IMR-90 (cell line): ENCODE results near the gene OSTM1. TPM values are rescaled to one million over a fixed set of nuclear protein-coding genes. Genes with fewer than 3 reads are reported as not detected.

Source experiments
- ATAC-seq: fragments of 200-7000 bp; cut with Tn5 transposase; 2 replicates; pipeline ENCODE4 v1.9.1; 2020; ENCODE audit warnings: low read depth, mild to moderate bottlenecking, moderate library complexity
- BruUV-seq: library from RNA; stranded (reverse); fragments of 400-500 nt; replicated peaks from 2 replicates; lab custom pipeline; 2021; lab: Mats Ljungman, UMichigan
- CTCF ChIA-PET: fragments of 300-600 bp; formaldehyde crosslinking; extraction: SDS; loops from one replicate; lab custom pipeline; 2021; ENCODE audit warnings: antibody characterized with exemption; lab: Yijun Ruan, JAX
- POLR2A ChIA-PET: fragments of 300-600 bp; sonication (Branson Sonifier 250); formaldehyde crosslinking; loops from one replicate; lab custom pipeline; 2022; ENCODE audit warnings: antibody characterized with exemption; ENCODE audit not compliant: unreplicated experiment; lab: Charles Lee
- DNase-seq: peaks from one replicate; pipeline ENCODE4 v3.0.0; 2013
- H2AFZ ChIP-seq: replicated peaks from 2 replicates; pipeline ENCODE3; 2013; ENCODE audit warnings: low read length, mild to moderate bottlenecking; ENCODE audit not compliant: poor library complexity
- H2AK5ac ChIP-seq: 2 replicates; pipeline ENCODE4 v1.6.1; 2013; ENCODE audit warnings: low read depth, low read length, inconsistent platforms
- H2AK9ac ChIP-seq: replicated peaks from 2 replicates; pipeline ENCODE3; 2013; ENCODE audit warnings: mild to moderate bottlenecking, low read depth, low read length, moderate library complexity; ENCODE audit not compliant: poor library complexity
- H2BK120ac ChIP-seq: 2 replicates; pipeline ENCODE4 v1.6.1; 2013; ENCODE audit warnings: low read depth, low read length, inconsistent platforms
- H2BK15ac ChIP-seq: 3 replicates; pipeline ENCODE4 v1.6.1; 2013; ENCODE audit warnings: low read depth, low read length, inconsistent platforms
- H2BK20ac ChIP-seq: 2 replicates; pipeline ENCODE4 v1.6.1; 2013; ENCODE audit warnings: low read depth, mild to moderate bottlenecking, inconsistent platforms, low read length, moderate library complexity
- H2BK5ac ChIP-seq: 2 replicates; pipeline ENCODE4 v1.6.1; 2013; ENCODE audit warnings: mild to moderate bottlenecking, low read depth, low read length, inconsistent platforms; ENCODE audit not compliant: poor library complexity, severe bottlenecking
- H3K14ac ChIP-seq: replicated peaks from 2 replicates; pipeline ENCODE4 v1.6.1; 2013; ENCODE audit warnings: low read depth, low read length, inconsistent platforms
- H3K18ac ChIP-seq: 2 replicates; pipeline ENCODE4 v1.6.1; 2013; ENCODE audit warnings: low read depth, low read length, control low read depth
- H3K23ac ChIP-seq: 2 replicates; pipeline ENCODE4 v1.6.1; 2013; ENCODE audit warnings: low read depth, low read length, inconsistent platforms
- H3K27ac ChIP-seq: 2 replicates; pipeline ENCODE4 v1.5.1; 2013; ENCODE audit warnings: mild to moderate bottlenecking, control low read depth, low read length; ENCODE audit not compliant: insufficient read depth
- H3K27me3 ChIP-seq: 2 replicates; pipeline ENCODE4 v1.6.1; 2013; ENCODE audit warnings: low read length; ENCODE audit not compliant: control insufficient read depth, insufficient read depth
- H3K36me3 ChIP-seq: 2 replicates; pipeline ENCODE4 v1.6.1; 2013; ENCODE audit warnings: low read length, mixed read lengths; ENCODE audit not compliant: control insufficient read depth, insufficient read depth
- H3K4ac ChIP-seq: 2 replicates; pipeline ENCODE4 v1.6.1; 2013; ENCODE audit warnings: low read depth, low read length, inconsistent platforms
- H3K4me1 ChIP-seq: 2 replicates; pipeline ENCODE4 v1.6.1; 2013; ENCODE audit warnings: low read length, mixed read lengths; ENCODE audit not compliant: control insufficient read depth, insufficient read depth
- H3K4me2 ChIP-seq: 2 replicates; pipeline ENCODE4 v1.6.1; 2013; ENCODE audit warnings: low read depth, mild to moderate bottlenecking, control low read depth, low read length, moderate library complexity
- H3K4me3 ChIP-seq: 2 replicates; pipeline ENCODE4 v1.5.1; 2013; ENCODE audit warnings: low read depth, mild to moderate bottlenecking, control low read depth, low read length, moderate library complexity; ENCODE audit not compliant: insufficient read depth
- H3K56ac ChIP-seq: 2 replicates; pipeline ENCODE4 v1.6.1; 2013; ENCODE audit warnings: low read length, inconsistent platforms; ENCODE audit not compliant: insufficient read depth; ENCODE audit errors: extremely low read depth
- H3K79me1 ChIP-seq, 2 experiments: 2 replicates each; pipeline ENCODE4 v1.6.1; 2013; ENCODE audit warnings: low read length in 2 of 2, inconsistent platforms in 1 of 2, low read depth in 1 of 2
- H3K9ac ChIP-seq: 2 replicates; pipeline ENCODE4 v1.6.1; 2013; ENCODE audit warnings: low read depth, low read length, control low read depth
- H3K9me1 ChIP-seq: 2 replicates; pipeline ENCODE4 v1.6.1; 2013; ENCODE audit warnings: low read length, inconsistent platforms; ENCODE audit not compliant: insufficient read depth
- H3K9me3 ChIP-seq: 2 replicates; pipeline ENCODE4 v1.6.1; 2013; ENCODE audit warnings: low read length; ENCODE audit not compliant: control insufficient read depth, insufficient read depth
- H4K20me1 ChIP-seq: 2 replicates; pipeline ENCODE4 v1.6.1; 2013; ENCODE audit warnings: low read length, inconsistent platforms; ENCODE audit not compliant: insufficient read depth
- H4K5ac ChIP-seq: 2 replicates; pipeline ENCODE4 v1.6.1; 2013; ENCODE audit warnings: mild to moderate bottlenecking, low read depth, low read length, control low read depth
- H4K8ac ChIP-seq, 2 experiments: 2 replicates each; pipeline ENCODE4 v1.6.1; 2013; ENCODE audit warnings: low read depth in 2 of 2, low read length in 2 of 2, control low read depth in 1 of 2, inconsistent platforms in 1 of 2
- H4K91ac ChIP-seq: 2 replicates; pipeline ENCODE4 v1.6.1; 2013; ENCODE audit warnings: low read depth, low read length, inconsistent platforms; ENCODE audit not compliant: insufficient read depth
- BHLHE40 ChIP-seq: fragments of 150-350 bp; IDR thresholded peaks from 2 replicates; pipeline ENCODE4 v1.6.1; 2016; ENCODE audit warnings: mild to moderate bottlenecking, low read depth, low read length
- CHD1 ChIP-seq: IDR thresholded peaks from 2 replicates; pipeline ENCODE4 v1.6.1; 2012; ENCODE audit warnings: low read depth, low read length, improper control_type of control experiment
- MAZ ChIP-seq: IDR thresholded peaks from 2 replicates; pipeline ENCODE4 v1.6.1; 2012; ENCODE audit warnings: low read depth, mild to moderate bottlenecking, low read length, improper control_type of control experiment, moderate library complexity, borderline replicate concordance
- SMC3 ChIP-seq: fragments of 150-350 bp; IDR thresholded peaks from 2 replicates; pipeline ENCODE4 v1.6.1; 2016; ENCODE audit warnings: low read depth, mild to moderate bottlenecking, antibody characterized with exemption, low read length, moderate library complexity
- dilution Hi-C: fragments of 300-500 bp; cut with HindIII; formaldehyde crosslinking; loops from one replicate; pipeline ENCODE4 v1.14.3; 2018; ENCODE audit warnings: low sequenced_read_pairs; ENCODE audit not compliant: unreplicated experiment
- in situ Hi-C: fragments of 300-500 bp; cut with MboI; formaldehyde crosslinking; loops from 3 replicates; pipeline ENCODE4 v1.14.3; 2019; ENCODE audit warnings: low sequenced_read_pairs, inconsistent platforms, mixed read lengths
- intact Hi-C: fragments of 100-400 bp; cut with micrococcal nuclease; formaldehyde crosslinking; loops from 2 replicates; pipeline ENCODE4 v1.10.0; 2022
- polyA plus RNA-seq, 3 experiments: library from polyadenylated mRNA; depleted of rRNA; stranded (reverse); fragments of >200 nt; gene quantifications; 2 replicates each; pipeline ENCODE4 v1.2.3, GENCODE V29; 2012; ENCODE audit warnings: low replicate concordance in 1 of 3
- total RNA-seq: library from RNA; depleted of rRNA; stranded (reverse); fragments of >200 nt; gene quantifications from 2 replicates; pipeline ENCODE4 v1.2.3, GENCODE V29; 2012

OSTM1 gene
- total and polyA plus RNA-seq, 2 of the 4 experiments (the other 2 are of a cell fraction), result 8.0 to 24.7 TPM

DNA sequence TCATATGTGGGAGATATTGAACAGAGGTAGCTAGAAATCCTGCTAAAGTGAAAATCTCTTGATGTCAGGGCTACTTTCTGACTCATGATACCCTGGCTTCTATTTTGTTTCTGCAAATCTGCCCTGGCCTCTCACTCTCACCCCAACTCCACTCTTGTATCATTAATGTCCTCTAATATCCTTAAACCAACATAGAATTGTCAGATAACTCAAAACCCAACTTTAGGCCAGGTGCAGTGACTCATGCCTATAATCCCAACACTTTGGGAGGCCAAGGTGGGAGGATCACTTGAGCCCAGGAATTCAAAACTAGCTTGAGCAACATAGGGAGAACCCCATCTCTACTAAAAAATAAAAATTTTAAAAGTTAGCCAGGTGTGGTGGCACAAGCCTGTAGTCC lies 33.8 kb upstream of the OSTM1 start:
- H3K14ac ChIP-seq, result no peak overlapping the region
- no peak overlapping the region for H3K27ac ChIP-seq
- H3K4me2 ChIP-seq, result no peak overlapping the region
- no peak overlapping the region for H2AK5ac ChIP-seq
- no peak for DNase-seq
- no peak overlapping the region for H3K18ac ChIP-seq
- intact Hi-C loops, result no loop called here
- dilution Hi-C loops, result no loop called here
- TF ChIP-seq BHLHE40, result no peak
- no peak for TF ChIP-seq CHD1
- TF ChIP-seq MAZ, result no peak
- TF ChIP-seq SMC3, result no peak
- no peaks in the 10 kb centered on the region for H3K79me1 ChIP-seq
- no peak overlapping the region for H3K4me3 ChIP-seq
- H3K56ac ChIP-seq, result no peak overlapping the region
- H3K9ac ChIP-seq, result no peak overlapping the region
- H3K4ac ChIP-seq, result no peak overlapping the region
- ChIA-PET POLR2A (no interaction called here), CTCF (interaction anchor here (1.0 kb wide), 1 partner anchor 12 kb away, joined by 10 read pairs; no protein-coding TSS in a partner anchor)
- ATAC-seq, result no peak
- no peak overlapping the region for H2BK120ac ChIP-seq
- no peaks in the 10 kb centered on the region for H3K4me1 ChIP-seq
- no peak overlapping the region for H4K91ac ChIP-seq
- H4K8ac ChIP-seq, result no peak overlapping the region
- H2BK15ac ChIP-seq, result no peak overlapping the region
- in situ Hi-C loops, result no loop called here
- H4K5ac ChIP-seq, result no peak overlapping the region
- peaks cover 3% of the 10 kb centered on the region; the same call in 1 of the 2 replicates for H3K9me3 ChIP-seq
- H2BK5ac ChIP-seq, result no peak overlapping the region
- H2AK9ac ChIP-seq, result no peak overlapping the region
- H4K20me1 ChIP-seq, result no peaks in the 10 kb centered on the region
- H3K9me1 ChIP-seq, result no peaks in the 10 kb centered on the region
- BruUV-seq, result no TSS peak
- peaks cover 31% of the 10 kb centered on the region for H3K27me3 ChIP-seq
- no peak overlapping the region for H3K23ac ChIP-seq
- H2AFZ ChIP-seq, result no peak overlapping the region
- no peak overlapping the region for H2BK20ac ChIP-seq
- H3K36me3 ChIP-seq, result no peaks in the 10 kb centered on the region
